Astrocyte of the spinal cord (primary cell): ENCODE results near the gene RFC3.

ENCODE experiments used
- DNase-seq: peaks from one replicate; pipeline ENCODE4 v3.0.0; 2011; ENCODE audit warnings: low read depth, low spot score
- H3K4me3 ChIP-seq: 2 replicates; pipeline ENCODE4 v1.5.1; 2011; ENCODE audit warnings: low read depth, mild to moderate bottlenecking, low read length, moderate library complexity
- in situ Hi-C: cut with HindIII; loops from 2 replicates; pipeline ENCODE4 v1.10.0; 2017; ENCODE audit warnings: low sequenced_read_pairs
- TF ChIP-seq, protein P1 (sequence below): IDR thresholded peaks from 2 replicates; pipeline ENCODE4 v1.5.1; 2012; ENCODE audit warnings: low read depth, mild to moderate bottlenecking, low read length, inconsistent platforms

The RFC3 gene, protein sequence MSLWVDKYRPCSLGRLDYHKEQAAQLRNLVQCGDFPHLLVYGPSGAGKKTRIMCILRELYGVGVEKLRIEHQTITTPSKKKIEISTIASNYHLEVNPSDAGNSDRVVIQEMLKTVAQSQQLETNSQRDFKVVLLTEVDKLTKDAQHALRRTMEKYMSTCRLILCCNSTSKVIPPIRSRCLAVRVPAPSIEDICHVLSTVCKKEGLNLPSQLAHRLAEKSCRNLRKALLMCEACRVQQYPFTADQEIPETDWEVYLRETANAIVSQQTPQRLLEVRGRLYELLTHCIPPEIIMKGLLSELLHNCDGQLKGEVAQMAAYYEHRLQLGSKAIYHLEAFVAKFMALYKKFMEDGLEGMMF

DNA sequence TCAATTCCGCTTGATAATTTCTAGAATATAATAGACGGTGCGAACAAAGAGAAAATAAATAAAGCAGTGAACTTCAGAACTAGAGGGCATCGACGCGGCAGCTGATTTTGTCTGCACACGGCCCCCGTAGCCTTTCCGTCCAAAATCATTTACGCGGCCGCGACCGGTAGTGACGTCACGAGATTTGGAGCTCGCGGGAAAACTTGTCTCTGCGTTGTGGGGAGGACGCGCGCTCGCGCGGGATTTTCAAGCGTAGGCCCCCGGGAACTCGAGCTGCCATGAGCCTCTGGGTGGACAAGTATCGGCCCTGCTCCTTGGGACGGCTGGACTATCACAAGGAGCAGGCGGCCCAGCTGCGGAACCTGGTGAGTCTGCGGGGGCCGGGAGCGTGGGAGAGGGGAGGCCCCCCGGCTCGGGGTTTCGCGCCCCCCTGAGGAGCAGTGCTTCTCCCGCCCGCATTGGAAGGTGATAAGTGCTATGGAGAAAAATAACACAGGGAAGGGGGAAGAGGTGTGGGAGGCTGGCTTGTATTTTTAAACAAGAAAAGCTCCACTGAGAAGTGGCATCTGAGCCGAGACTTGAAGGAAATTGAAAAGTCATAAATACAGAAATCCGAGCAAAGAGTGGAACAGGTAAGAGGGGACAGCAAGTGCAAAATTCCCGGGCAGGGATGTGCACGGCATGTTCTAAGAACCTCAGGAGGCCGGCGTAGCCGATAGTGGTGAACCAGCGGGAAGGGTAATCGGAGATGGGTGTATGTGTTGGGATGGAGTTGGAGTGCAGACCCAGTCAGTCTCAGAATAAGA lies at the start of gene RFC3:
TSS of gene RFC3 (plus strand) at position 249 of the 806 bp plus-strand sequence. CDS start at position 279, 30 bp downstream.
- TF ChIP-seq, protein P1, sequence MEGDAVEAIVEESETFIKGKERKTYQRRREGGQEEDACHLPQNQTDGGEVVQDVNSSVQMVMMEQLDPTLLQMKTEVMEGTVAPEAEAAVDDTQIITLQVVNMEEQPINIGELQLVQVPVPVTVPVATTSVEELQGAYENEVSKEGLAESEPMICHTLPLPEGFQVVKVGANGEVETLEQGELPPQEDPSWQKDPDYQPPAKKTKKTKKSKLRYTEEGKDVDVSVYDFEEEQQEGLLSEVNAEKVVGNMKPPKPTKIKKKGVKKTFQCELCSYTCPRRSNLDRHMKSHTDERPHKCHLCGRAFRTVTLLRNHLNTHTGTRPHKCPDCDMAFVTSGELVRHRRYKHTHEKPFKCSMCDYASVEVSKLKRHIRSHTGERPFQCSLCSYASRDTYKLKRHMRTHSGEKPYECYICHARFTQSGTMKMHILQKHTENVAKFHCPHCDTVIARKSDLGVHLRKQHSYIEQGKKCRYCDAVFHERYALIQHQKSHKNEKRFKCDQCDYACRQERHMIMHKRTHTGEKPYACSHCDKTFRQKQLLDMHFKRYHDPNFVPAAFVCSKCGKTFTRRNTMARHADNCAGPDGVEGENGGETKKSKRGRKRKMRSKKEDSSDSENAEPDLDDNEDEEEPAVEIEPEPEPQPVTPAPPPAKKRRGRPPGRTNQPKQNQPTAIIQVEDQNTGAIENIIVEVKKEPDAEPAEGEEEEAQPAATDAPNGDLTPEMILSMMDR, result no peak
- in situ Hi-C loops, result no loop called here
- peak within 1 kb of the TSS; percentile 90 for H3K4me3 ChIP-seq

DNA sequence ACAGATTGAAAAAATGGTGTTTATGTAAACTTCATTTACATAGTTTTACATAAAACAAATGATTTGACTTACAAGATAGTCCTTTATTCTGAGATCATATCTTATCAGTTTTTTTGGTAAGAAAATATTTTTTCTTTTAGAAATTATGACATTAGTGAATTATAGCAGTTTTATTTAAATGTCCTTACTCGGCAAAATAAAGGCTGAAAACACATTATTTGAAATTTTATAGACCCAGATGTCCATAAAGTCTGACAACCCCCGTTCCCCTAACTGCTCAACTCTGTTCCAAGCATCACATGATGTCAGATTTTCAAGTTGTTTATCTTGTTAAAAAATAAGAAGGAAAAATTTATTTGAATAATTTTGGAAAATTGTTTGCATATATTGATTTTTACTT lies 46.7 kb upstream of the RFC3 start:
- TF ChIP-seq, protein P1, result no peak
- in situ Hi-C loops, result no loop called here
- no peak for DNase-seq
- no peak overlapping the region for H3K4me3 ChIP-seq

More for the DNA sequence above, at the start of gene RFC3:
- peak; percentile 97 for DNase-seq

- TF ChIP-seq, protein P1, result no peak
- no peak overlapping the region for H3K4me3 ChIP-seq
- DNase-seq, result no peak
- in situ Hi-C loops, result no loop called here
Observed at GRCh38 chr13:33773790-33774462, 44.0 kb upstream of the RFC3 start.

- no peak for DNase-seq
- in situ Hi-C loops, result no loop called here
- TF ChIP-seq, protein P1, result no peak
- H3K4me3 ChIP-seq, result no peak overlapping the region
Observed at GRCh38 chr13:33775339-33776108, 42.4 kb upstream of the RFC3 start.

DNA sequence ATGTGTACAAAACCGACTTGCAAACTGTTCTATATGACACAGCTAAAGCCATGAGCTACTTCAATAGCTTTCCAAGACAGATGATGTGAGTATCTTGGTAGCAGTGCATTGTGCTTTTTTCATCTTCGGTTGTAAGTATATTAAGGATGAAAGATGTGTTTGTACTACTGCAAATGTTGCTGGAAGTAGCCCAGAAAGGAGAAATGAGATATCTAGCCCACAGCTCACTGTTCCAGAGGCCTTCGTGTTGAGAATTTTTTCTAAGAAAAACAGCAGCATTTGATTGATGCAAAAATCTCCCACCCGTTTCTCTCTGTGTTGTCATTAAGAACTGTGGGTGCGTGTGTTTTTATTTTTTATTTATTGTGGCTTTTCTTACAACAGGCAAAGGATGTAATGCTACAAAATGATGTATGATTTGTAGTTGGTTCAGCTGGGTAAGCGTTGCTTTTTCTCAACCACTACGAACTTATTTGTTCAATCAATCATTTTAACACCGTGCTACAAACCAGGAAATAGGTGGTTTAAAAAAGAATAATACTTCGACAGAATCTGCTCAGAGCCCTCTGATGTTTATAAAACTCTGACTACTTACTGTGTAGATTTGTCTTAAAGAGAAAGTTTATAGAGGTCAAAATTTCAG lies 41.6 kb upstream of the RFC3 start:
- H3K4me3 ChIP-seq, result no peak overlapping the region
- TF ChIP-seq, protein P1, result no peak
- no peak for DNase-seq
- in situ Hi-C loops, result no loop called here
